GM23338 (cell line): Measurements from ENCODE around the gene NFKBIA. TPM values are rescaled to one million over a fixed set of nuclear protein-coding genes. Genes with fewer than 3 reads are reported as not detected.
A peak's percentile ranks its signal among the peaks of the same experiment; 100 is the strongest.
"Not testable (repeated sequence)": the region's sequence is repeated elsewhere in the genome, so short reads cannot be mapped to it uniquely, and the experiment has no call there.

Experiments
- ATAC-seq: fragments of 200-7000 bp; cut with Tn5 transposase; 3 replicates; pipeline ENCODE4 v1.9.1; 2020
- DNase-seq: peaks from one replicate; pipeline ENCODE4 v3.0.0-alpha.2; 2015; ENCODE audit warnings: low spot score
- H2AFZ ChIP-seq: fragments of 200-600 bp; sonication (generic); 2 replicates; pipeline ENCODE4 v1.8.0; 2016; ENCODE audit warnings: antibody characterized with exemption, mild to moderate bottlenecking, moderate library complexity
- H3F3A ChIP-seq: fragments of 200-600 bp; sonication (generic); replicated peaks from 2 replicates; pipeline ENCODE4 v1.8.0; 2017; ENCODE audit warnings: antibody characterized with exemption, mixed run types, low read depth
- H3K27ac ChIP-seq: fragments of 200-600 bp; sonication (generic); 2 replicates; pipeline ENCODE4 v1.6.1; 2016; ENCODE audit warnings: low read depth
- H3K27me3 ChIP-seq: fragments of 200-600 bp; sonication (generic); 2 replicates; pipeline ENCODE4 v1.8.0; 2016; ENCODE audit warnings: mild to moderate bottlenecking, mixed run types, moderate library complexity; ENCODE audit not compliant: insufficient read depth
- H3K36me3 ChIP-seq: fragments of 200-600 bp; sonication (generic); 2 replicates; pipeline ENCODE4 v1.8.0; 2016; ENCODE audit warnings: mild to moderate bottlenecking; ENCODE audit not compliant: insufficient read depth
- H3K4me1 ChIP-seq: fragments of 200-600 bp; sonication (generic); 2 replicates; pipeline ENCODE4 v1.8.0; 2016; ENCODE audit warnings: mild to moderate bottlenecking, moderate library complexity; ENCODE audit not compliant: insufficient read depth
- H3K4me2 ChIP-seq: fragments of 200-600 bp; sonication (generic); 2 replicates; pipeline ENCODE4 v1.7.1; 2017; ENCODE audit warnings: mixed run types
- H3K4me3 ChIP-seq: fragments of 200-600 bp; sonication (generic); 2 replicates; pipeline ENCODE4 v1.6.1; 2016; ENCODE audit warnings: mixed run types
- H3K79me2 ChIP-seq: fragments of 200-600 bp; sonication (generic); replicated peaks from 2 replicates; pipeline ENCODE4 v1.8.0; 2017; ENCODE audit warnings: mild to moderate bottlenecking; ENCODE audit not compliant: insufficient read depth
- H3K9me2 ChIP-seq: fragments of 200-600 bp; sonication (generic); 2 replicates; pipeline ENCODE4 v1.8.0; 2017; ENCODE audit not compliant: insufficient read depth
- H4K20me1 ChIP-seq: fragments of 200-600 bp; sonication (generic); replicated peaks from 2 replicates; pipeline ENCODE4 v1.8.0; 2017; ENCODE audit warnings: mild to moderate bottlenecking; ENCODE audit not compliant: insufficient read depth
- H3K27ac Mint-ChIP-seq: 2 replicates; pipeline ENCODE4 v1.8.0; 2020; ENCODE audit warnings: inconsistent platforms, mild to moderate bottlenecking, moderate library complexity, mixed read lengths
- H3K27me3 Mint-ChIP-seq: 3 replicates; pipeline ENCODE4 v1.8.0; 2022; ENCODE audit warnings: low read depth, mild to moderate bottlenecking, moderate library complexity, mixed read lengths, inconsistent platforms; ENCODE audit not compliant: insufficient read depth, poor library complexity
- H3K36me3 Mint-ChIP-seq: 3 replicates; pipeline ENCODE4 v1.8.0; 2021; ENCODE audit warnings: low read depth, mild to moderate bottlenecking, inconsistent platforms, moderate library complexity, mixed read lengths
- H3K4me1 Mint-ChIP-seq: 3 replicates; pipeline ENCODE4 v1.8.0; 2020; ENCODE audit warnings: mild to moderate bottlenecking, inconsistent platforms, mixed read lengths
- H3K4me3 Mint-ChIP-seq: 3 replicates; pipeline ENCODE4 v1.8.0; 2021; ENCODE audit warnings: moderate library complexity, mild to moderate bottlenecking, inconsistent platforms, mixed read lengths
- H3K9me3 Mint-ChIP-seq: 3 replicates; pipeline ENCODE4 v1.8.0; 2020; ENCODE audit warnings: moderate library complexity, mild to moderate bottlenecking, inconsistent platforms, mixed read lengths
- CTCF ChIP-seq, 2 experiments: fragments of 200-600 bp in 1 of 2; sonication (generic) in 1 of 2; conservative IDR thresholded peaks; 2 replicates each; pipeline versions ENCODE4 v1.5.1 to v1.6.1; 2016 to 2017; ENCODE audit warnings: antibody characterized with exemption in 2 of 2, low read depth in 2 of 2, mild to moderate bottlenecking in 2 of 2, moderate library complexity in 1 of 2
- EZH2phosphoT487 ChIP-seq: fragments of 200-600 bp; sonication (generic); IDR thresholded peaks from one replicate; pipeline ENCODE4 v1.8.1; 2018; ENCODE audit warnings: antibody characterized with exemption; ENCODE audit not compliant: unreplicated experiment
- JUNB ChIP-seq: IDR thresholded peaks from one replicate; pipeline ENCODE4 v1.6.1; 2016; ENCODE audit warnings: antibody characterized with exemption; ENCODE audit not compliant: unreplicated experiment
- REST ChIP-seq: IDR thresholded peaks from one replicate; pipeline ENCODE4 v1.6.1; 2018; ENCODE audit warnings: antibody characterized with exemption; ENCODE audit not compliant: unreplicated experiment
- STAT1 ChIP-seq: IDR thresholded peaks from one replicate; pipeline ENCODE4 v1.6.1; 2016; ENCODE audit warnings: antibody characterized with exemption; ENCODE audit not compliant: unreplicated experiment
- ZNF114 ChIP-seq: fragments of 250-450 bp; sonication (Bioruptor Pico); IDR thresholded peaks from 2 replicates; pipeline ENCODE4 v1.5.0; 2020; ENCODE audit warnings: mild to moderate bottlenecking, moderate library complexity
- polyA plus RNA-seq: library from polyadenylated mRNA; unstranded; fragments of >200 nt; fragmentation: Nextera tagmentation; extraction: Ambion mirVana; gene quantifications from 2 replicates; pipeline ENCODE4 v1.2.1, GENCODE V29; 2016
- total RNA-seq: library from RNA; depleted of rRNA; stranded (reverse); fragments of >200 nt; shearing (Covaris generic); gene quantifications from 2 replicates; pipeline ENCODE4 v1.2.3, GENCODE V29; 2014

NFKBIA gene
- total and polyA plus RNA-seq, 2 experiments from 2014 or later, result 33.4 to 41.3 TPM

GRCh38 chr14:35373208-35373607 lies 31.3 kb downstream of the NFKBIA start:
- DNase-seq, H2AFZ ChIP-seq, H3K36me3 ChIP-seq, H3K27ac Mint-ChIP-seq, H3K4me3 Mint-ChIP-seq, H3K36me3 Mint-ChIP-seq, H3K4me2 ChIP-seq, H3K27ac ChIP-seq, H3K4me3 ChIP-seq, ATAC-seq, H3K9me2 ChIP-seq, H3K4me1 ChIP-seq, H3K27me3 ChIP-seq, H3K4me1 Mint-ChIP-seq, H3K79me2 ChIP-seq, H3K27me3 Mint-ChIP-seq, H4K20me1 ChIP-seq, H3F3A ChIP-seq, H3K9me3 Mint-ChIP-seq: not testable (repeated sequence)

- no peak overlapping the region for H3K4me3 Mint-ChIP-seq
- H3K79me2 ChIP-seq, result no peaks in the 10 kb centered on the region
- H3K4me3 ChIP-seq, result no peak overlapping the region
- no peak overlapping the region for H3K27ac ChIP-seq
- H3K27me3 ChIP-seq, result no peaks in the 10 kb centered on the region
- no peaks in the 10 kb centered on the region for H3K9me2 ChIP-seq
- no peak for ATAC-seq
- H3K36me3 Mint-ChIP-seq, result no peaks in the 10 kb centered on the region; the same call in 2 of the 3 replicates
- H3K4me1 ChIP-seq, result peaks cover 10% of the 10 kb centered on the region
- H3K4me2 ChIP-seq, result no peak overlapping the region
- H3K9me3 Mint-ChIP-seq, result no peaks in the 10 kb centered on the region
- H3K4me1 Mint-ChIP-seq, result peaks cover 24% of the 10 kb centered on the region
- peaks cover 7% of the 10 kb centered on the region for H3K27me3 Mint-ChIP-seq
- H4K20me1 ChIP-seq, result no peaks in the 10 kb centered on the region
- no peak overlapping the region for H3K27ac Mint-ChIP-seq
- H2AFZ ChIP-seq, result no peak overlapping the region; the same call in 1 of the 2 replicates
- H3F3A ChIP-seq, result no peaks in the 10 kb centered on the region
- no peaks in the 10 kb centered on the region for H3K36me3 ChIP-seq
- TF ChIP-seq EZH2phosphoT487 (no peak), CTCF (conservative IDR thresholded peaks at IDR 0.05; ENCODE audit: low read depth in 2 of 2) (no peak), JUNB (no peak), ZNF114 (CRISPR knock-in tag) (no peak)
- DNase-seq, result no peak
These were observed 33.6 kb downstream of the NFKBIA start for GRCh38 chr14:35370969-35371368.

GRCh38 chr14:35369701-35370191 lies 34.8 kb downstream of the NFKBIA start:
- H3K4me1 ChIP-seq, result peaks cover 10% of the 10 kb centered on the region
- H2AFZ ChIP-seq, result peak overlapping the region; percentile 94
- H3K9me3 Mint-ChIP-seq, result no peaks in the 10 kb centered on the region
- H3K27ac Mint-ChIP-seq, result no peak overlapping the region
- peaks cover 24% of the 10 kb centered on the region for H3K4me1 Mint-ChIP-seq
- no peak overlapping the region for H3K4me3 ChIP-seq
- H3F3A ChIP-seq, result no peaks in the 10 kb centered on the region
- H3K27ac ChIP-seq, result no peak overlapping the region
- no peak overlapping the region for H3K4me3 Mint-ChIP-seq
- DNase-seq (no peak), ATAC-seq (peak; percentile 17)
- no peak overlapping the region for H3K4me2 ChIP-seq
- H3K27me3 ChIP-seq, result no peaks in the 10 kb centered on the region
- H3K36me3 ChIP-seq, result no peaks in the 10 kb centered on the region
- H3K9me2 ChIP-seq, result no peaks in the 10 kb centered on the region
- H4K20me1 ChIP-seq, result no peaks in the 10 kb centered on the region
- H3K79me2 ChIP-seq, result no peaks in the 10 kb centered on the region
- H3K36me3 Mint-ChIP-seq, result no peaks in the 10 kb centered on the region; the same call in 2 of the 3 replicates
- peaks cover 6% of the 10 kb centered on the region for H3K27me3 Mint-ChIP-seq
- TF ChIP-seq REST (no peak), STAT1 (no peak)
